Measurements from ENCODE around the gene BCR.

BCR gene

GRCh38 chr22:23256171-23256932 is 76.0 kb downstream of the BCR start:
- H3K23ac ChIP-seq (ENCODE audit: low read length) = no peak overlapping the region
- WGBS (ENCODE audit: extremely low coverage, insufficient coverage, insufficient read length) = no CpG with 5 or more reads among the region's 10 CpGs

DNA sequence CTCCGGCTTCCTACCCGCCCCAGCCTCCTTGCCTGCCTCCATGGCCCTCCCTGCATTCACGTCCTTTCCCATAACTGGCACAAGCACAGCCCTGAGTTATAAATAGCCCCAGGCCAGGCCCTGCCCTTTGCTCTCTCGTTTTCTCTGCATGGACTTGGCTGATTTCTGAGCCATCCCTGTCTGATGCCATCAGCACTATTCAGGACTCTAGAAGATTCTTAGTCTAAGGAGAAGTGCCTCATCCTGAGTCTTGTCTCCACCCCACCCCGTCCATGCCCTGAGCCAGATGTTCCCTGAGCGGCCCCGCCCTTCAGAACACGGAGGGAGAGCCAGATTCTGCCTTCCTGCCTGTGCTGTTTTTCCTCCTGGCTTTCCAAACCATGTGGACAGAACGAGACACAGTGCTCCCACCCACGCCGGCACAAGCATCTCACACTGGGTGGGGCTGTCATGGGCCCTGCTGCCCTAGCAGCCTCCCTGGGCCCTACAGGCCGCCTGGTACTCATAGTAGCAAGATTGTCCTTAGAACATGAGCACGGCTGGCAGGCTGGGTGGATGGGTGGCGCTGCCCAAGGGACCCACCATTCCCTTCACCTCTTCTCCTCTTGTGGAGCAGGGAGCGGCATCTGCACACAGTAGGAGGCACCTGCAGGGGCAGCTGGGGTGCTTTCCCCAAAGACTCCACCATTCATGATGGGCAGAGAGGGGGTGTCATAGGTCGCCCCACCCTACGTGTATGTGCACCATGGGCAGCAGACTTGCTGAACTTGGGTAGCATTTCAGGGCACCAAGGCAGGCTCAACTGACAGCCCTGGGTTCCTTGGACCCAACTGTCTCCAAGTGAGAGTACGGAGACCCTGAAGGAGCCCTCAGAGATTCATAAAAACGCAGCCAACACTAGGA is 76.9 kb downstream of the BCR start:
- Histone ChIP-seq H3K14ac (ENCODE audit: low read length) (no peak overlapping the region), H3K36me3 (ENCODE audit: control insufficient read depth in 1 of 2, insufficient read depth in 2 of 2, low read length in 2 of 2) (peaks cover 58 to 68% of the 10 kb centered on the region in 2 experiments), H4K8ac (ENCODE audit: low read depth, low read length) (no peak overlapping the region), H4K12ac (ENCODE audit: low read depth, low read length) (no peak overlapping the region), H3K23ac (ENCODE audit: low read length) (no peak overlapping the region), H3K27me3 (ENCODE audit: insufficient read depth, low read length) (no peaks in the 10 kb centered on the region), H2BK12ac (ENCODE audit: low read length) (no peak overlapping the region), H2BK120ac (ENCODE audit: insufficient read depth, low read length, poor library complexity) (no peak overlapping the region), H3K4me3 (ENCODE audit: low read depth, low read length) (no peak overlapping the region), H3K4me1 (ENCODE audit: control insufficient read depth in 1 of 2, insufficient read depth in 2 of 2, low read length in 2 of 2) (no peaks in the 10 kb centered on the region), H3K9me3 (ENCODE audit: insufficient read depth, low read depth, low read length) (no peaks in the 10 kb centered on the region), H2AK5ac (ENCODE audit: low read length) (no peak overlapping the region), H4K91ac (ENCODE audit: low read depth, low read length) (no peak overlapping the region), H3K4ac (ENCODE audit: low read depth, low read length) (no peak overlapping the region), H3K4me2 (ENCODE audit: low read length) (no peak overlapping the region), H3K18ac (ENCODE audit: low read length) (no peak overlapping the region), H3K27ac (ENCODE audit: low read depth, low read length) (no peak overlapping the region), H2BK5ac (ENCODE audit: low read depth, low read length, poor library complexity) (no peak overlapping the region), H3K79me1 (ENCODE audit: low read length) (no peaks in the 10 kb centered on the region), H3K9ac (ENCODE audit: low read length) (no peak overlapping the region), H3K79me2 (ENCODE audit: control insufficient read depth, insufficient read depth, low read length, poor library complexity) (no peaks in the 10 kb centered on the region), H2AFZ (ENCODE audit: insufficient read depth, low read length, poor library complexity) (no peak overlapping the region)
- WGBS (ENCODE audit: extremely low coverage, insufficient coverage, insufficient read length) = no CpG with 5 or more reads among the region's 19 CpGs
- no peak for DNase-seq

More at GRCh38 chr22:23256171-23256932, 76.0 kb downstream of the BCR start:
- Histone ChIP-seq H3K9me3 (ENCODE audit: insufficient read depth, low read depth, low read length) (no peaks in the 10 kb centered on the region), H3K4me1 (ENCODE audit: control insufficient read depth in 1 of 2, insufficient read depth in 2 of 2, low read length in 2 of 2) (peaks cover 3 to 4% of the 10 kb centered on the region in 2 experiments), H4K91ac (ENCODE audit: low read depth, low read length) (no peak overlapping the region), H3K9ac (ENCODE audit: low read length) (no peak overlapping the region), H4K8ac (ENCODE audit: low read depth, low read length) (no peak overlapping the region), H2BK5ac (ENCODE audit: low read depth, low read length, poor library complexity) (no peak overlapping the region), H3K18ac (ENCODE audit: low read length) (no peak overlapping the region), H3K27ac (ENCODE audit: low read depth, low read length) (no peak overlapping the region), H2AK5ac (ENCODE audit: low read length) (no peak overlapping the region), H3K4me2 (ENCODE audit: low read length) (no peak overlapping the region), H2BK12ac (ENCODE audit: low read length) (no peak overlapping the region), H2AFZ (ENCODE audit: insufficient read depth, low read length, poor library complexity) (no peak overlapping the region), H3K14ac (ENCODE audit: low read length) (no peak overlapping the region), H3K4me3 (ENCODE audit: low read depth, low read length) (no peak overlapping the region), H3K36me3 (ENCODE audit: control insufficient read depth in 1 of 2, insufficient read depth in 2 of 2, low read length in 2 of 2) (peaks cover 51 to 64% of the 10 kb centered on the region in 2 experiments), H4K12ac (ENCODE audit: low read depth, low read length) (no peak overlapping the region), H3K79me2 (ENCODE audit: control insufficient read depth, insufficient read depth, low read length, poor library complexity) (peaks cover 4% of the 10 kb centered on the region), H3K27me3 (ENCODE audit: insufficient read depth, low read length) (no peaks in the 10 kb centered on the region), H3K4ac (ENCODE audit: low read depth, low read length) (no peak overlapping the region), H3K79me1 (ENCODE audit: low read length) (no peaks in the 10 kb centered on the region), H2BK120ac (ENCODE audit: insufficient read depth, low read length, poor library complexity) (no peak overlapping the region)
- DNase-seq = no peak

DNA sequence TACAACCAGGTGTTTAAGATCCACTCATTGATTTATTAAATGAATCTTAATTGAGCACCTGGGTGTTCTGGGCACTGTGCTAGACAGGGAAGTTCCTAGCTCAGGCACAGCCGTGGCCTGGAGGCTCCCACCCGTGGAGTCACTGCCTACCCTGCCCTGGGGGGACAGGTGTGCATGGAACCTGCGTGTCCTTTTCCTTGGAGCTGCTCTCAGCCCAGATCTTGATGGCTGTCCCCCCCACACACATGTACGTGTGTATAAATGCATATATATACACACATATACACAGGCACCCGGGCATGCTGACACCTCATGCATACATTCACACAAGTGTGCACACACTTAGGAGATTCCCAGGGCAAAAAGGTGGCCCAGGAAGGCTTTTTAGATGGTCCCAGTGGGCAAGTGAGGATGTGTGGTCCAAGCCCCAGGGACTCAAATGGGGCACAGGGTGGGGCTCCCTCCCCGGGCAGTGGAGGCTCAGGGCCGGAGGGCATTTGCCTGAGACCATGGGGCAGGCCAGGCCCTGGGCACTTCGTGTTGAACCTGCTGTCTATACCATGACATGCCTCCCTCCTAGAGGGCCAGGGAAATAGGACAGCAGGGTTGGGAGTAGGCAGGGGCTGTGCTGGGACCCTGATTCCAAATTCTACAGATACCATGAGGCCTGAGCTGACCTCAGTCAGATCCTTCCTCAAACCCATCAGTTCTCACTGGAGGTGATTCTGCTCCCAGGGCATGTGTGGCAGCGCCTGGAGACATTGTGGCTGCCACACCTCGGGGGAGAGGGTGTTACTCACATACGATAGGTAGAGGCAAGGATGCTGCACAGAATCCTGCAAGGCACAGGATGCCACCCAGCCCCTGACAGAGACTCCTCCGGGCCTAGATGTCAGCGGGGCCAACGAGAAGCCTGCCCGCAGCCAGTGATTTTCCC is 77.8 kb downstream of the BCR start:
- H3K27me3 ChIP-seq (ENCODE audit: insufficient read depth, low read length) = no peaks in the 10 kb centered on the region
- H3K18ac ChIP-seq (ENCODE audit: low read length) = no peak overlapping the region
- H3K4ac ChIP-seq (ENCODE audit: low read depth, low read length) = no peak overlapping the region
- no peak overlapping the region for H3K4me2 ChIP-seq (ENCODE audit: low read length)
- H3K27ac ChIP-seq (ENCODE audit: low read depth, low read length) = no peak overlapping the region
- H3K14ac ChIP-seq (ENCODE audit: low read length) = no peak overlapping the region
- no peaks in the 10 kb centered on the region for H3K9me3 ChIP-seq (ENCODE audit: insufficient read depth, low read depth, low read length)
- H3K36me3 ChIP-seq (ENCODE audit: control insufficient read depth in 1 of 2, insufficient read depth in 2 of 2, low read length in 2 of 2) = peaks cover 67 to 77% of the 10 kb centered on the region in 2 experiments
- no peak overlapping the region for H2BK5ac ChIP-seq (ENCODE audit: low read depth, low read length, poor library complexity)
- WGBS (ENCODE audit: extremely low coverage, insufficient coverage, insufficient read length) = no CpG with 5 or more reads among the region's 15 CpGs
- no peaks in the 10 kb centered on the region for H3K79me1 ChIP-seq (ENCODE audit: low read length)
- no peak overlapping the region for H2AFZ ChIP-seq (ENCODE audit: insufficient read depth, low read length, poor library complexity)
- H3K4me1 ChIP-seq (ENCODE audit: control insufficient read depth in 1 of 2, insufficient read depth in 2 of 2, low read length in 2 of 2) = no peaks in the 10 kb centered on the region
- H4K91ac ChIP-seq (ENCODE audit: low read depth, low read length) = no peak overlapping the region
- H4K8ac ChIP-seq (ENCODE audit: low read depth, low read length) = no peak overlapping the region
- no peak for DNase-seq
- H2BK120ac ChIP-seq (ENCODE audit: insufficient read depth, low read length, poor library complexity) = no peak overlapping the region
- H3K9ac ChIP-seq (ENCODE audit: low read length) = no peak overlapping the region
- no peak overlapping the region for H2BK12ac ChIP-seq (ENCODE audit: low read length)
- H3K23ac ChIP-seq (ENCODE audit: low read length) = no peak overlapping the region
- H3K79me2 ChIP-seq (ENCODE audit: control insufficient read depth, insufficient read depth, low read length, poor library complexity) = no peaks in the 10 kb centered on the region
- H2AK5ac ChIP-seq (ENCODE audit: low read length) = no peak overlapping the region
- no peak overlapping the region for H4K12ac ChIP-seq (ENCODE audit: low read depth, low read length)
- no peak overlapping the region for H3K4me3 ChIP-seq (ENCODE audit: low read depth, low read length)

DNA sequence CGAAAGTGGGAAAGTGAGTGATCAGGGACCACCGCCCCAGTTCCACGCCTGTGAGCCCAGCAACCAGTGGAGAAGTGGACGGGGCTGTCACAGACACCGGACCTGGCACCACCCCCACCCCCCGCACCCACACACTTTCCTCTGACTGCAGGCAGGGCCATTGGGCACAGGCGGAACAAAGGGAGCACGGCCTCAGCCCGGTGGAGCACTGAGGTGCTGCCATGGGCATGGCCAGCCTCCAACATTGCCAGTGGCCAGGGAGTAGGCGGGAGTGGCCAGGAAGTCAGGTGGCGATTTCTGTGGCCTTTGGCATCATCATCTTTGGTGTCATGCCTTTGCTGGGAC is 78.5 kb downstream of the BCR start:
- Histone ChIP-seq H3K27me3 (ENCODE audit: insufficient read depth, low read length) (no peaks in the 10 kb centered on the region), H3K4me2 (ENCODE audit: low read length) (no peak overlapping the region), H2BK120ac (ENCODE audit: insufficient read depth, low read length, poor library complexity) (no peak overlapping the region), H4K8ac (ENCODE audit: low read depth, low read length) (no peak overlapping the region), H3K23ac (ENCODE audit: low read length) (no peak overlapping the region), H4K91ac (ENCODE audit: low read depth, low read length) (no peak overlapping the region), H3K9me3 (ENCODE audit: insufficient read depth, low read depth, low read length) (no peaks in the 10 kb centered on the region), H3K4ac (ENCODE audit: low read depth, low read length) (no peak overlapping the region), H3K79me1 (ENCODE audit: low read length) (no peaks in the 10 kb centered on the region), H2AK5ac (ENCODE audit: low read length) (no peak overlapping the region), H2BK5ac (ENCODE audit: low read depth, low read length, poor library complexity) (no peak overlapping the region), H2AFZ (ENCODE audit: insufficient read depth, low read length, poor library complexity) (no peak overlapping the region), H3K4me1 (ENCODE audit: control insufficient read depth in 1 of 2, insufficient read depth in 2 of 2, low read length in 2 of 2) (no peaks in the 10 kb centered on the region), H2BK12ac (ENCODE audit: low read length) (no peak overlapping the region), H3K18ac (ENCODE audit: low read length) (no peak overlapping the region), H4K12ac (ENCODE audit: low read depth, low read length) (no peak overlapping the region), H3K9ac (ENCODE audit: low read length) (no peak overlapping the region), H3K14ac (ENCODE audit: low read length) (no peak overlapping the region), H3K27ac (ENCODE audit: low read depth, low read length) (no peak overlapping the region), H3K4me3 (ENCODE audit: low read depth, low read length) (no peak overlapping the region), H3K79me2 (ENCODE audit: control insufficient read depth, insufficient read depth, low read length, poor library complexity) (no peaks in the 10 kb centered on the region), H3K36me3 (ENCODE audit: control insufficient read depth in 1 of 2, insufficient read depth in 2 of 2, low read length in 2 of 2) (peaks cover 68 to 78% of the 10 kb centered on the region in 2 experiments)
- no peak for DNase-seq
- WGBS (ENCODE audit: extremely low coverage, insufficient coverage, insufficient read length) = no CpG with 5 or more reads among the region's 11 CpGs

Measured in trophoblast cell (in vitro differentiated cells and primary cell).